ENCODE results near the gene ARPC5.

ARPC5 gene

DNA sequence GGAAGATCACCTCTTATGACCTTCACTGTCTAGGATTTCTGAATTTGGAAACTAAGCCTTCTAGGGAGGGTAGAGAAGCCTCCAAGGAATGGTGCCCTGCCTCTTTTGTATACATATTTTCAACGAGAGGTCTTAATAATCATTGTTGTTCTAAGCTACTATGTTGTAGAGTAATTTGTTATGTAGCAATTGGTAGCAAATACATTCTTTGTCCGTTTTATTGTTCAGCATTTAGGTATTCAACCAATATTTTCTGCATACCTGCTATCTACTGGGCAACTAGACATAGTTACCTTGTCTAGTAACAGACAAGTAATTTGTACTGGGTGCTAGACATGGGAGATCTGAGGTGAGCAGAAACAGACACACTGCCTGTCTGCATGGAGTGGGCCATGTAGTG, 24.6 kb downstream of the ARPC5 start:
- DNase-seq (ENCODE audit: low spot score): no peak

GRCh38 chr1:183609759-183610452, 25.7 kb downstream of the ARPC5 start:
- no peak for DNase-seq (ENCODE audit: low spot score)

DNA sequence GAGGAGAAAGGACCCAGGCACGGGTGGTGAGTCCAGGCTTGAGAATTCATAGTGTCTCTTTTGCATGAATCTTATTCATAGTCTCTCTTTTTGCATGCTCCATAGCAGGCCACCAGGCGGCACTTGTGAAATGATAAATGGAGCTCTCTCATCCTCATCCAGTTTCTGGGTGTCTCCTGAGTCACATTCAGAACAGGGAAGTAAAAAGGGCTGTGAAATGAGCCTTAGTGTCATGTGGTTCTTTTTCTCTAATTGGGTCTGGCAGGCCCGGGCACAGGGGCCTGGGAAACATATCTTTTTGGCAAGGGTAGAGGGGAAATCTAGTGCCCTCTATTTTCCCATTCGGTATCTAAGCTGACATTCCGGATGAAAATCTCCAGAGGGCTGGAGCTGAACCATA, 26.3 kb downstream of the ARPC5 start:
- DNase-seq (ENCODE audit: low spot score): peak; percentile 56

DNA sequence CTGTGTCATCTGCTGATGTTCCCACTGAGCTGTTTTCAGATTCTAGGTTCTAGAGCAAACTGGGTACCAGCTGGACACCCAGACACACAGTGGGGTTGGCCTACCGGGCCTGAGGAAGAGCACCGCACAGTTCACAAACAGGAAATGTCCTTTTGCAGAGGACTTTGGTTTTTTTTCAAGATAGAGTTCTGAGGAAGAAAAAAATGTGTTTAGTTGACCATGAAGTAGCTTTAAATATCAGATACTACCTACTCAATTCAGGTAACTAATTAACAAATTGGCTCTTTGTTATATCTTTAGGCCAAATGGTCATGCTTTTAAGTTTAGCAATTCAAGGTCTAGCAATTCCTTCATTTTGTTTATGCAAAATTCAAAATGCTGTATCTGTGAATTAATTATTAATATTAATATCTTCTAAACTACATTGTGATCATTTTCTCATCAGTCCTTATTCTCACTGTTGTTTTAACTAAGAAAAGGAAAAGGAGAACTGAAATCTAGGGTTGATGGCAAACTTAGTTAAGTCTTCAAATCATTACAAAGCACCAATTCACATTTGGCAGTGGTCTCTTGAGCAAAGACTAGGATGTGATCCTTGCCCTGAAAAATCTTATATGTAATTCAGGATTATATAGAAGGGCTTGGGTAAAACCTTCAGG, 28.1 kb downstream of the ARPC5 start:
- DNase-seq (ENCODE audit: low spot score): no peak

- no peak for DNase-seq (ENCODE audit: low spot score)
Observed at GRCh38 chr1:183605904-183606303, 29.7 kb downstream of the ARPC5 start.

GRCh38 chr1:183604815-183605214, 30.8 kb downstream of the ARPC5 start:
- no peak for DNase-seq (ENCODE audit: low spot score)

DNA sequence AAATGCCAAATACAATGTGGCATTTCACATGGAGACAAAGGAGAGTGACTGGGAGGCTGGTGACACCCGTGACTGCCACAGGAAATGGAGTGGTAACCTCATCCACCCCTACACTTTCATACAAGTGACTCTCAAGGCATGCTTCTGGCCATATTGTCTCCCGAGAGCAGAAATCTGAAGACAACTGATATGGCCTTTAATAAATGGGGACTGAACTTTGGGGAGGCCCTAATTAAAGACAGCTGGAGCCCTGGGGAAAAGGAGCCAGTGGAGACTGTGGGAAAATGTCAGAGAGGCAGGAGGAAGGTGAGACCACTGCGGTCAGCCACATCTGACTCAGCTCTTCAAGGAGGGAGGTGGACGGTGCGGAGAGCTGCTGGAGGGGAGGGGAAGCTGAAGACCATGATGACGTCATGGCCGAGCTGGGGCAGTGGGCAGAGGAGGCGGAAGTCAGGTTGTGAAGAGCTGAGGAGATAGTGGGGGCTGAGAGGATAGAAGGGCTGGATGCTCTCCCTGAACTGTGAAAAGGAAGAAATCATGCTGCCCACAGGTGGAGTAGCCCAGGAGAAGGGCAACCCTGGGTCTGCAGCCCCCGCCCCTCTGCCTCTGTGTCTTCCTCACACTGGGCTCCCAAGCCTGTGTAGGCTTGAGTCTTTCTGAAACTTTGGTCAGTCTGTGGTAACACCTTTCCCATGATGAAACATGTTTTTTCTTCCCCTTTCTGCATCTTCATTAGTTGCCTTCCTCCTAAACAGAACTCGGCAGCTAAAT, 31.4 kb downstream of the ARPC5 start:
- DNase-seq (ENCODE audit: low spot score): peak; percentile 31

DNA sequence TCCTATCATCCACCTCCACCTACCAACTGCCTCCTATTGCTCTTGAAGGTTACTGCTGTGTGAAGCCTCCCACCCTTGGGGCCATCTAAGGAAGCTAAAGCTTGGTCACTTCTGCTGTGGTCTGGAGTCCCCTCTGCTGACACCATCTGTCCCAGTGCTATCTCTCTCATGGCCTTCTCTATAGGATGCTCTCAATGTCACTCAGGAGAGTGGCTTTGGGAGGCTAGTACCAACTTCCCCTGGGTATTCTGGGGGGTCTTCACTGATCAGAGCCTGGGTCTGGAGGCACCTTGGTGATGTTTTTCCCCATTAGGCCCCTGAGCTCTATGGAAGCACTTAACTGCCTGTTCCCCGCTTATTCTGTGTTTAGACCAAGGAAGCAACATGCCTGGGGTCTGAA, 33.1 kb downstream of the ARPC5 start:
- DNase-seq (ENCODE audit: low spot score): no peak

DNA sequence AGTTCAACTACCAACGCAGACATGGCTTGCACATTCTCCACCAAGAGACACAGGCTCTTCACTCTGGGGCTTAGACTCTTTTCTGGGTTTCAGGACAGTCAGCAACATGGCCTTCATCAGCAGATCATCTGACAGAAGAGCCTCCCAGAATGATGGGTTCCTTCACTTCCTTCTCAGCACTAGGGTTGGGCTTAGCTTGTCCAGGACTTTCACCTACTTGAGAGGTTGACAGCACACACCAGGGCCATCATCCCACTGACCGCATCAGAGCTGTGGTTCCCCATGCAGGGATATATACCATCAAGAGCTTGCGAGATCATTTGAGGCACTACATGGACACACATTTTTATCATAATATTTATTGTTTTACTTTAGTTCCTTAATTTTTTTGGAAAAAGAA, 34.9 kb downstream of the ARPC5 start:
- DNase-seq (ENCODE audit: low spot score): no peak

DNA sequence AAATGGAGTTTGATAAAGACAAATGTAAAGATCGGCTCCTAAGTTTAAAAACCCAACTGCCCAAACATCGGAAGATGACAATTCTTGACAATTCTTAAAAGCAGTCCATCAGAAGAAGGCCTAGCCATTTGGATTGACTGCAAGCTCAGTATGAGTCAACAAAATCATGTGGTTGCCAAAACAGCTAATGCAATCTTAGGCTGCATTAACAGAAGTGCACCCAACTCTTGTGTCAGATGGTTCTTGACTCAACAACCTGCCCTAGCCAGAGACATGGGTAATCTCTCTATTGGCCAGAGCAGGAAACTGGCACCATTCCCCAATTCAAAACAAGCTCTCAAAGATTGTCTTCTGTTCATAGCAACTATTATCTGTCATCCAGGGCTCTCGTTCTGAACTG, 35.4 kb downstream of the ARPC5 start:
- peak; percentile 56 for DNase-seq (ENCODE audit: low spot score)

- DNase-seq (ENCODE audit: low spot score): no peak
Observed at GRCh38 chr1:183598386-183598785, 37.2 kb downstream of the ARPC5 start.

- DNase-seq (ENCODE audit: low spot score): peak; percentile 15
Observed at GRCh38 chr1:183597656-183598347, 37.8 kb downstream of the ARPC5 start.

- no peak for DNase-seq (ENCODE audit: low spot score)
Observed at GRCh38 chr1:183596500-183596899, 39.1 kb downstream of the ARPC5 start.

GRCh38 chr1:183595537-183595936, 40.0 kb downstream of the ARPC5 start:
- DNase-seq (ENCODE audit: low spot score): no peak

DNA sequence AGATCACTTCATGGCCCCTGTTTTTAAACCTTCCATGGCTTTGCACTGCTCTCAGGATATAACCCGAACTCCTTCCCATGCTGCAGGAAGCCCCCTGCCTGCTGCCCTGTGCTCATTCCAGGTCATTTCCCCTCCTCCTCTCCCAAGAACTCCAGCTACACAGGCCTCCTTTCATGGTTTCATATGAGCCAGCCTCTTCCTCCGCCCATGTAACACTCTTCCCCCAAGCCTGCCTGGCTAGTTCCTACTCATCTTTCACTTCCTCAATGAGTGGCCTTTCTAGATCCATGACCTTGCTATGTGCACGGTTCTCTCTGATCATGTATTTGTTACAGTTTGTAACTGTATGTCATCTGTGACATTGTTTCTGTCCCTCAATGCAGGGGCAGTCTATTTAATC, 42.2 kb downstream of the ARPC5 start:
- DNase-seq (ENCODE audit: low spot score): no peak

DNA sequence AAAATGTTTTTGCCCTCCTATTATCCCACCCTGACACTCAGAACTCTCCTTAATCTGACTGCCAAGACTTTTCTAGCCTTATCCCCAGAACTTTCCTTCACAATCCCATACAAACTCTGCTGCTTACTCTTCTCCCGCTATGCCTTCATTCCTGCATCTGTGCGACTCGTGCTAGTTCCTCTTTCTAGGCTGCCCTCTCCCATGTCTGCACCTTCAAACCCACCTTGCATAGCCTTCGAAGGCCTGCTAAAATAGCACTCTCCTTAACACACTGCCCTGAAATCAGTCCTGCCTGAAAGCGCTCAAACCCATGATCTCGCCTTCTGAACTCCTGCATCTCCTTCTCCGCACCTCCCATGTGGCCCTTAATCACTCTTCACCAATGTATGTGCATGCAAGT, 42.9 kb downstream of the ARPC5 start:
- DNase-seq (ENCODE audit: low spot score): no peak

DNA sequence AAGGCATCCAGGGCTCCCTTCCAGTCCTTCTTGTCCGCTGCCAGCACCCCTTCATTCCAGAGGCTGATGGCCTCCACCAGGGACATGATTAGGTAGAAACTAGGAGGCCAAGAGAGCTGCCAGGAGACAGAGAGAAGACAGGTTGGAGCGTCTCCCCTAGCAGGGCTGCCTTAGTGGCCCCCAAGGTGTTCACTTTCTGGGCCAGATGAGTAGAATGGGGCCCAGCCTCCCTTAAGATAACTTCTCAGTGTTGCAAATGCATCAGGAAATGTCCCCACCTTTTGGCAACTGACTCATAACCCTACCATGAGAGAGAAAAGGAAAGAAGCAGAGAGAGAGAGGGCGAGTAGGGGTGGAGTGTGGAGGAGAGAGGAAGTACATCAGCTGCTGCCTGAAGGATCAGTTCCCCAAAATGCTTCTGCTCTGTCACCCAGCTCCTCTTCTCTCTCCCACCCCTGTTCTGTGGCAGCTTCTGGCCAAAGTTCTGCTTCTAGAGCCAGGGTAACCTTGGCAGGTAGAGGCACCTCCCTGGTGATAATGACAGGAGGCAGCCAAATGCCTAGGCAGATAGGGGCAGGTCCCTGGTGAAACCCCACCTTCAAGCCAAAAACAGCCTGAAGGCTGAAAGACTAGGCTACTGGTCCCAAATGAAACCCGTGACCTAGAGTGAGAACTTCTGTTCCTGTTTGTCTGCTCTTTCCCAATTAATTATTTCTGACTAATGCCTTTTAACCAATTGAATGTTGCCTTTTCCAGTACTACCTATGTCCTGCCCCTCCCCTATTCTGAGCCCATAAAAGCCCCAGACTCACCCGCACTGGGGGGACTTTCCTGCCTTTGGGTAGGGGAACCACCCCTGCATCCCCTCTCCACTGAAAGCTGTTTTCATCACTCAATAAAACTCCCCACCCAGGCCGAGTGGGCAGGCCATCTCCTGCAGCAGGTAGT, 45.1 kb downstream of the ARPC5 start, which contains the start of gene NCF2:
Gene NCF2, minus strand, starts transcription at position 216 of the 948 bp plus-strand sequence. Its CDS starts 130 bp downstream, at position 86.
- no peak for DNase-seq (ENCODE audit: low spot score)

- DNase-seq (ENCODE audit: low spot score): no peak
Observed at GRCh38 chr1:183589874-183590243, 45.7 kb downstream of the ARPC5 start.

- DNase-seq (ENCODE audit: low spot score): no peak
Observed at GRCh38 chr1:183589384-183589783, 46.2 kb downstream of the ARPC5 start.

DNA sequence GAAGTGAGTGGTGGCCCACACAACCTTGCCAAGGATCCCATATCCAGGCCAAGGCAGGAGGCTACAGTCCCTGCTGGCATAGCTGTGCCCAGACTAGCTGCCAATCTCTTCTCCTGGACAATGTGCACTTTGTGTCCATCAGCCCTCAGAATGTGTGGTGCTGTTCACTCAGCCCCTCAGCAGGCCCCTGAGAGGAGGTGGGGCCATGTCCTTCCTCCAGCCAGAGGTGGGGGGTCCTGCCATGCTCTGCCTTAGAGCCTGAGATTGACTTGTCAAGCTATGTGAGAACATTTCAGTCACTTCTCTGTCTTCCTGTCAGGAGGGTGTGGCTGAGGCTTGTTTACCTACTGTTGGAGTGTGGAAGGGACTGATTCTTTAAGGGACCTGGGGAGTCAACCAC, 46.8 kb downstream of the ARPC5 start:
- no peak for DNase-seq (ENCODE audit: low spot score)

- DNase-seq (ENCODE audit: low spot score): no peak
Observed at GRCh38 chr1:183586926-183587325, 48.7 kb downstream of the ARPC5 start.

Data from AG08395 (cell line).